Cardiac muscle cell (in vitro differentiated cells and primary cell): ENCODE measurements around the gene CKB. TPM values are rescaled to one million over a fixed set of nuclear protein-coding genes. Genes with fewer than 3 reads are reported as not detected.

Experiments used
- DNase-seq, 2 donors: peaks; one replicate each; pipeline versions ENCODE4 v3.0.0 to v3.0.0-alpha.2; 2010 to 2017; ENCODE audit warnings: low read depth in 1 of 2, low spot score in 1 of 2
- H3K27ac ChIP-seq: fragments of 200-600 bp; sonication (generic); 2 replicates; pipeline ENCODE4 v1.5.1; 2016
- H3K27me3 ChIP-seq: fragments of 200-600 bp; sonication (generic); 2 replicates; pipeline ENCODE4 v1.6.0; 2016; ENCODE audit warnings: control low read depth
- H3K36me3 ChIP-seq: fragments of 200-600 bp; sonication (generic); 2 replicates; pipeline ENCODE4 v1.5.1; 2016; ENCODE audit warnings: control low read depth
- H3K4me1 ChIP-seq: fragments of 200-600 bp; sonication (generic); 2 replicates; pipeline ENCODE4 v1.8.1; 2017; ENCODE audit warnings: low read depth, mild to moderate bottlenecking, mixed run types
- H3K4me3 ChIP-seq: fragments of 200-600 bp; sonication (generic); 2 replicates; pipeline ENCODE4 v1.5.1; 2016; ENCODE audit warnings: mild to moderate bottlenecking
- H3K9me3 ChIP-seq: fragments of 200-600 bp; sonication (generic); 2 replicates; pipeline ENCODE4 v1.5.1; 2017; ENCODE audit warnings: low read depth, mild to moderate bottlenecking, control low read depth
- polyA plus RNA-seq: library from polyadenylated mRNA; unstranded; fragments of >200 nt; fragmentation: Nextera tagmentation; extraction: Ambion mirVana; gene quantifications from 2 replicates; pipeline ENCODE4 v1.2.1, GENCODE V29; 2016
- total RNA-seq: library from RNA; depleted of rRNA; stranded (reverse); fragments of >200 nt; gene quantifications from 2 replicates; pipeline ENCODE4 v1.2.3, GENCODE V29; 2016
- TF ChIP-seq, protein P1 (sequence below): IDR thresholded peaks from 2 replicates; pipeline ENCODE4 v1.5.1; 2012; ENCODE audit warnings: low read depth, mild to moderate bottlenecking, low read length

CKB gene
- total and polyA plus RNA-seq, 2 experiments from 2014 or later: 169 to 327 TPM

DNA sequence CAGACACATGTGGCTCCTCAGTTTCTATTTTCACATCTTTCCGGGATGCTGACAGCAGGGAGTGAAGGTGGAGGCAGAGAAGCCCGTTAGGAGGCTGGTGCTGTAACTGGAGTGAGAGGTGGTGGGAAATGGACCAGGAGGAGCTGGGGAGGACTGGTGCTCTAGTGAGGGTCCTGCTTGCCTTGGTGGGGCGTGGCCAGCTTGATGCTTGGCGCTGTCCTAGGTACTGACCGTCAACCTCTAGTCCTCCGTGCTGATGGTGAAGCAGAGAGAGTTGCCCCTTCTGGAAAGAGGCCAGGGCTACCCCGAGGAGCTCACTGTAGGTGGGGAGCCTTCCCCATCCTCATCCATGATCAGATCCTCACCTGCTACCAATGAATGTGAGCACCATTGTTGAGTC lies 7.8 kb upstream of the CKB start:
- H3K27ac ChIP-seq: no peak overlapping the region
- no peaks in the 10 kb centered on the region for H3K9me3 ChIP-seq
- H3K4me1 ChIP-seq: peaks cover 9% of the 10 kb centered on the region
- H3K36me3 ChIP-seq: no peaks in the 10 kb centered on the region
- TF ChIP-seq, protein P1, sequence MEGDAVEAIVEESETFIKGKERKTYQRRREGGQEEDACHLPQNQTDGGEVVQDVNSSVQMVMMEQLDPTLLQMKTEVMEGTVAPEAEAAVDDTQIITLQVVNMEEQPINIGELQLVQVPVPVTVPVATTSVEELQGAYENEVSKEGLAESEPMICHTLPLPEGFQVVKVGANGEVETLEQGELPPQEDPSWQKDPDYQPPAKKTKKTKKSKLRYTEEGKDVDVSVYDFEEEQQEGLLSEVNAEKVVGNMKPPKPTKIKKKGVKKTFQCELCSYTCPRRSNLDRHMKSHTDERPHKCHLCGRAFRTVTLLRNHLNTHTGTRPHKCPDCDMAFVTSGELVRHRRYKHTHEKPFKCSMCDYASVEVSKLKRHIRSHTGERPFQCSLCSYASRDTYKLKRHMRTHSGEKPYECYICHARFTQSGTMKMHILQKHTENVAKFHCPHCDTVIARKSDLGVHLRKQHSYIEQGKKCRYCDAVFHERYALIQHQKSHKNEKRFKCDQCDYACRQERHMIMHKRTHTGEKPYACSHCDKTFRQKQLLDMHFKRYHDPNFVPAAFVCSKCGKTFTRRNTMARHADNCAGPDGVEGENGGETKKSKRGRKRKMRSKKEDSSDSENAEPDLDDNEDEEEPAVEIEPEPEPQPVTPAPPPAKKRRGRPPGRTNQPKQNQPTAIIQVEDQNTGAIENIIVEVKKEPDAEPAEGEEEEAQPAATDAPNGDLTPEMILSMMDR: no peak
- DNase-seq: peak; percentile 38 to 82
- H3K4me3 ChIP-seq: no peak overlapping the region
- H3K27me3 ChIP-seq: no peaks in the 10 kb centered on the region

DNA sequence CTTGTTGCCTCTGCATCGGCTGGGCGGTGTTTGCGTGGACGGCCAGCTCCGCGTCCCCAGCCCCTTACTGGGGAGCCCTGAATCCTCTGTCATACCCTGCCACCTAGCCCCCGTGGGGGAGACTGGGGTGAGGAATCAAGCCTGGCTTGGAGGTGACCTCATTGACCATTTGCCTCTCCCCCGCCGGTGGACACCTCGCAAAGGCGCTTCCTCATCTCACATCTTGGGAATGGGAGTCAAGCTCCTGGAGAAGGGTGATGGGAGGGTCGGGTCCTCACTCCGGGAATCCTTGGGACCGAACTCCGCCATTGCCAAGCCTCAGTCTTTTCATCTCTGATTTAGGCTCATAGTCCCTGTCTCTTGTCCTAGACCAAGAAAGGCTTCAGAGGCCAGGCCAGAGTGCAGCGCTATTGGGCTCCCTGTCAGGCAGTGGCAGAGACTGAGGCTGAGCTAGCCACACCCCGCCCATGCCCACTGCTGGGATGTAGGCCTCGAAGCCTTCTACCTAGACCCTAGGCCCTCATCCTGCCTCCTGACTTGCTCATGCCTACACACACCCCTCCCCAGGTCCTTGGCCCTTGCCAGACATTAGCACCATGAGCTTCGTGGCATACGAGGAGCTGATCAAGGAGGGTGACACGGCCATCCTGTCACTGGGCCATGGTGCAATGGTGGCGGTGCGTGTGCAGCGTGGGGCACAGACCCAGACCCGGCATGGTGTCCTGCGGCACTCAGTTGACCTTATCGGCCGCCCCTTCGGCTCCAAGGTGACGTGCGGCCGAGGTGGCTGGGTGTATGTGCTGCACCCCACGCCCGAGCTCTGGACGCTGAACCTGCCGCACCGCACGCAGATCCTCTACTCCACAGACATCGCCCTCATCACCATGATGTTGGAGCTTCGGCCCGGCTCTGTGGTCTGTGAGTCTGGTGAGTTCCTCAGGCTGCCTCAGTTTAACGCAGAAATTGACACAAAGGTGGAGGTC lies 7.0 kb upstream of the CKB start:
- H3K4me3 ChIP-seq: peak overlapping the region; percentile 70
- TF ChIP-seq, protein P1: no peak
- H3K9me3 ChIP-seq: no peaks in the 10 kb centered on the region
- H3K27ac ChIP-seq: no peak overlapping the region
- peaks cover 9% of the 10 kb centered on the region for H3K4me1 ChIP-seq
- no peaks in the 10 kb centered on the region for H3K36me3 ChIP-seq
- DNase-seq: no peak
- H3K27me3 ChIP-seq: no peaks in the 10 kb centered on the region

DNA sequence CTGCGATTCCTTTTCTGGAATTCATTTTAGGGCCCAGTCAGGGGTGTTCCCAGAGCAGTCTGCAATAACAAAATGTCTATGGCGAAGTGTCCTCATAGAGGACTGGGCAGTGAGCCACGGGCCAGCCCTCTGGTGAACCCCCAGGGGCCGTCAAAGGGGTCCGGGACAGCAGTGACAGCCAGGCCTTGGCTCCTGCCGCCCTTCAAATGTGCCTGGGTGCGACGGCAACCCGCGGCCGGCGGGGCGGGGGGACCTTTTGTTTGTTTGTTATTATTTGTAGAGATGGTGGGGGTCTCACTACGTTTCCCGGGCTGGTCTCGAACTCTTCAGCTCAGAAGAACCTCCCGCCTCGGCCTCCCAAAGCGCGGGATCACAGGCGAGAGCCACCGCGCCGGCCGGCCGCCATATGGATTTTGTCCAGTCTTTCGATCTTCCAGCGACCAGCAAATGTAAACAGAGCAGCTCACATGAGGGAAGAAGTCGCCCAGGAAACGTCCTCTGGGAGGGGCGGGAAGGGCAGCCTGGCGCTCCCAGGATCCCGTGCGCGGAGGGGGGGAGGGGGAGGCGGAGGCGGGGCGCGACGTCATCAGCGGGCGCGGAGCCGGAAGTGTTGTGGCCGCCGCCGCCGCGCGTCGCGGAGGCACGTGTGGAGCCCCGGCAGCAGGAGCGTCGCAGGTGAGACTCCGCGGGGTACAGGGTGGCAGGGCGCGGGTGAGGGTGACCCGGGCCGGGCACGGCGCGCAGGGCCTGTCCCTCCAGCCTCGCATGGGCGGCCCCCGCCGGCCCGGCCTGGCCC lies 6.2 kb upstream of the CKB start, which contains the start of gene TRMT61A:
TRMT61A (plus strand) TSS at position 610 of the 796 bp plus-strand sequence. CDS start 783 bp downstream, outside the sequence.
- peak; percentile 92 to 94 for DNase-seq
- H3K4me1 ChIP-seq: peaks cover 9% of the 10 kb centered on the region
- no peaks in the 10 kb centered on the region for H3K36me3 ChIP-seq
- peak within 1 kb of the TSS; percentile 84 for H3K27ac ChIP-seq
- H3K4me3 ChIP-seq: peak within 1 kb of the TSS; percentile 70
- peaks cover 2% of the 10 kb centered on the region for H3K27me3 ChIP-seq
- H3K9me3 ChIP-seq: no peaks in the 10 kb centered on the region
- TF ChIP-seq, protein P1: no peak

DNA sequence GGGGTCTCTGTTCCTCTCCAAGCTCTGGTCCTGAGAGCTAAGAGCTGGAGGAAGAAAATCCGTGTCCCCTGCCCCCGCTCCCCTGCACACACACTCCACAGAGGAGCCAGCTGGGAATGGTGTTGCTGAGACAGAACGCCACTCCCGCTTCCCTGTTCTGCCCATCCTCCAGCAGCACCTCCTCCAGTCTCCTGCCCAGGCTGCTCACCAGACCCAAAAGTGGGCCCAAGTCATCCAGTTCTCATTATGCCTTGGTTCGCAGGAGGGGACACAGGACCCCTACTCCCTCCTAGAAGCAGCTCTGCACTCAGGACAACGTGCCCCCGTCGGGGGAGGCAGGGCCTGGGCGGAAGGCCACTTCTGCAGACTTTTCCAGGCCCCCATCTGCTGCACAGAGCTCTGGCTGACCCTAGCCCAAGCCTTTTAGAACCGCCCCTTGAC lies 5.5 kb upstream of the CKB start:
- H3K4me1 ChIP-seq: peaks cover 11% of the 10 kb centered on the region
- H3K27ac ChIP-seq: peak overlapping the region; percentile 84
- peak in 1 of 2 donors; percentile 37 for DNase-seq

More for the DNA sequence above, 5.5 kb upstream of the CKB start:
- H3K27me3 ChIP-seq: peaks cover 8% of the 10 kb centered on the region
- no peaks in the 10 kb centered on the region for H3K36me3 ChIP-seq
- TF ChIP-seq, protein P1: no peak
- no peaks in the 10 kb centered on the region for H3K9me3 ChIP-seq
- H3K4me3 ChIP-seq: peak overlapping the region; percentile 70
